Measurements from ENCODE around the gene ERC2. TPM values are rescaled to one million over a fixed set of nuclear protein-coding genes. Genes with fewer than 3 reads are reported as not detected.

The ERC2 gene
- total RNA-seq, 1 donor from 2014 or later = 1.5 TPM

GRCh38 chr3:56131974-56132590, 336.2 kb downstream of the ERC2 start:
- ATAC-seq = peak; percentile 66 to 81
- no peak for TF ChIP-seq CTCF (IDR thresholded peaks at IDR 0.05)

GRCh38 chr3:56130036-56130435, 338.2 kb downstream of the ERC2 start:
- Histone ChIP-seq H3K4me3 (no peak overlapping the region), H3K36me3 (no peaks in the 10 kb centered on the region), H3K27me3 (ENCODE audit: low read depth) (no peaks in the 10 kb centered on the region), H3K4me1 (no peaks in the 10 kb centered on the region), H3K9me3 (no peaks in the 10 kb centered on the region), H3K27ac (no peak overlapping the region)
- ATAC-seq (no peak), DNase-seq (no peak)
- no peak for TF ChIP-seq CTCF (IDR thresholded peaks at IDR 0.05)
- intact Hi-C loops (cut with DNase I) = no loop called here

More at GRCh38 chr3:56131974-56132590, 336.2 kb downstream of the ERC2 start:
- Histone ChIP-seq H3K4me1 (no peaks in the 10 kb centered on the region), H3K4me3 (no peak overlapping the region), H3K36me3 (no peaks in the 10 kb centered on the region), H3K9me3 (no peaks in the 10 kb centered on the region), H3K27ac (no peak overlapping the region), H3K27me3 (ENCODE audit: low read depth) (no peaks in the 10 kb centered on the region)
- intact Hi-C loops (cut with DNase I) = no loop called here
- DNase-seq = no peak

- DNase-seq (no peak), ATAC-seq (no peak)
- H3K9me3 ChIP-seq = no peaks in the 10 kb centered on the region
- intact Hi-C loops (cut with DNase I) = no loop called here
- no peak overlapping the region for H3K27ac ChIP-seq
- no peak for TF ChIP-seq CTCF (IDR thresholded peaks at IDR 0.05)
- H3K4me1 ChIP-seq = no peaks in the 10 kb centered on the region
- H3K36me3 ChIP-seq = no peaks in the 10 kb centered on the region
- H3K4me3 ChIP-seq = no peak overlapping the region
- H3K27me3 ChIP-seq (ENCODE audit: low read depth) = no peaks in the 10 kb centered on the region
These were observed 341.6 kb downstream of the ERC2 start for GRCh38 chr3:56126632-56127031.

GRCh38 chr3:56125358-56126005, 342.8 kb downstream of the ERC2 start:
- no peaks in the 10 kb centered on the region for H3K36me3 ChIP-seq
- intact Hi-C loops (cut with DNase I) = no loop called here
- no peaks in the 10 kb centered on the region for H3K9me3 ChIP-seq
- no peaks in the 10 kb centered on the region for H3K4me1 ChIP-seq
- ATAC-seq (peak in 1 of 2 donors; percentile 53), DNase-seq (no peak)
- H3K4me3 ChIP-seq = no peak overlapping the region
- TF ChIP-seq CTCF (IDR thresholded peaks at IDR 0.05) = no peak
- no peak overlapping the region for H3K27ac ChIP-seq
- no peaks in the 10 kb centered on the region for H3K27me3 ChIP-seq (ENCODE audit: low read depth)

- no peaks in the 10 kb centered on the region for H3K36me3 ChIP-seq
- no peak overlapping the region for H3K27ac ChIP-seq
- no peak for TF ChIP-seq CTCF (IDR thresholded peaks at IDR 0.05)
- H3K4me3 ChIP-seq = no peak overlapping the region
- no peaks in the 10 kb centered on the region for H3K9me3 ChIP-seq
- intact Hi-C loops (cut with DNase I) = no loop called here
- DNase-seq (no peak), ATAC-seq (no peak)
- no peaks in the 10 kb centered on the region for H3K27me3 ChIP-seq (ENCODE audit: low read depth)
- no peaks in the 10 kb centered on the region for H3K4me1 ChIP-seq
These were observed 343.7 kb downstream of the ERC2 start for GRCh38 chr3:56124546-56124945.

Data from lower lobe of right lung (tissue), 2 donors.